GM12878 (cell line): ENCODE results near the gene CARMIL3. TPM values are rescaled to one million over a fixed set of nuclear protein-coding genes. Genes with fewer than 3 reads are reported as not detected.

ENCODE experiments used
- ATAC-seq: fragments of 200-7000 bp; cut with Tn5 transposase; 3 replicates; pipeline ENCODE4 v1.9.1; 2020; ENCODE audit warnings: mild to moderate bottlenecking, moderate library complexity
- BruUV-seq: library from RNA; stranded (reverse); fragments of 400-500 nt; replicated peaks from 2 replicates; lab custom pipeline; 2021; lab: Mats Ljungman, UMichigan
- CTCF ChIA-PET: fragments of 300-600 bp; sonication (Branson Sonifier 250); formaldehyde crosslinking; extraction: SDS; loops from one replicate; lab custom pipeline; 2021; ENCODE audit warnings: inconsistent platforms; lab: Yijun Ruan, JAX
- POLR2A ChIA-PET: fragments of 350-600 bp; formaldehyde crosslinking; extraction: SDS; loops from one replicate; lab custom pipeline; 2021; ENCODE audit warnings: inconsistent platforms; lab: Charles Lee
- RAD21 ChIA-PET: fragments of 300-600 bp; sonication (Branson Sonifier 250); formaldehyde crosslinking; loops from one replicate; lab custom pipeline; 2023; ENCODE audit warnings: antibody characterized with exemption; ENCODE audit not compliant: unreplicated experiment; lab: Charles Lee
- SMC1A ChIA-PET: fragments of 300-600 bp; sonication (Branson Sonifier 250); formaldehyde crosslinking; loops from one replicate; lab custom pipeline; 2023; ENCODE audit not compliant: unreplicated experiment, uncharacterized antibody; lab: Charles Lee
- DNase-seq: peaks from one replicate; pipeline ENCODE4 v3.0.0-alpha.2; 2011; ENCODE audit warnings: low read depth, low spot score
- FAIRE-seq: peaks from 3 replicates; lab custom pipeline; 2011; peaks lifted over from hg19 to GRCh38; lab: Jason Lieb, UNC
- H2AFZ ChIP-seq: 2 replicates; pipeline ENCODE4 v1.6.0; 2011; ENCODE audit warnings: low read depth, low read length, control low read depth; ENCODE audit not compliant: control insufficient read depth
- H3K27ac ChIP-seq: 2 replicates; pipeline ENCODE4 v1.5.1; 2011; ENCODE audit warnings: control low read depth; ENCODE audit not compliant: control insufficient read depth, insufficient read depth
- H3K27me3 ChIP-seq, 2 experiments: replicated peaks in 1 of 2; 2 replicates each; pipeline versions ENCODE4 v1.6.0 to v1.6.1; 2011; ENCODE audit warnings: low read length in 1 of 2; ENCODE audit not compliant: control insufficient read depth in 2 of 2, insufficient read depth in 2 of 2
- H3K36me3 ChIP-seq, 2 experiments: 2 replicates each; pipeline ENCODE4 v1.5.1; 2011; ENCODE audit warnings: low read length in 1 of 2; ENCODE audit not compliant: control insufficient read depth in 2 of 2, insufficient read depth in 2 of 2
- H3K4me1 ChIP-seq: 2 replicates; pipeline ENCODE4 v1.6.1; 2011; ENCODE audit warnings: mild to moderate bottlenecking, low read length, moderate library complexity, mixed read lengths; ENCODE audit not compliant: control insufficient read depth, insufficient read depth
- H3K4me2 ChIP-seq: 2 replicates; pipeline ENCODE4 v1.6.0; 2011; ENCODE audit warnings: control low read depth; ENCODE audit not compliant: control insufficient read depth, insufficient read depth
- H3K4me3 ChIP-seq: fragments of 200-600 bp; sonication (generic); 2 replicates; pipeline ENCODE4 v1.5.1; 2016
- H3K79me2 ChIP-seq: 2 replicates; pipeline ENCODE4 v1.6.0; 2011; ENCODE audit warnings: low read length; ENCODE audit not compliant: control insufficient read depth, insufficient read depth
- H3K9ac ChIP-seq: 2 replicates; pipeline ENCODE4 v1.8.0; 2011; ENCODE audit warnings: low read length, control low read depth, mixed read lengths; ENCODE audit not compliant: control insufficient read depth, insufficient read depth
- H3K9me3 ChIP-seq: replicated peaks from 3 replicates; pipeline ENCODE4 v1.5.1; 2011; ENCODE audit warnings: mild to moderate bottlenecking, low read length; ENCODE audit not compliant: control insufficient read depth, insufficient read depth
- H4K20me1 ChIP-seq: 2 replicates; pipeline ENCODE4 v1.6.0; 2011; ENCODE audit not compliant: control insufficient read depth, insufficient read depth
- NBN ChIP-seq: fragments of 450-650 bp; IDR thresholded peaks from 2 replicates; pipeline ENCODE4 v1.6.1; 2016
- NFXL1 ChIP-seq: fragments of 450-650 bp; IDR thresholded peaks from 2 replicates; pipeline ENCODE4 v1.6.1; 2017; ENCODE audit warnings: antibody characterized with exemption, mild to moderate bottlenecking, borderline replicate concordance
- NR2F1 ChIP-seq: fragments of 450-650 bp; conservative IDR thresholded peaks from 2 replicates; pipeline ENCODE4 v1.6.1; 2017; ENCODE audit warnings: mild to moderate bottlenecking
- NRF1 ChIP-seq: conservative IDR thresholded peaks from 2 replicates; pipeline ENCODE4 v1.6.1; 2011; ENCODE audit warnings: mild to moderate bottlenecking, low read depth, low read length, improper control_type of control experiment
- RUNX3 ChIP-seq: IDR thresholded peaks from 2 replicates; pipeline ENCODE4 v1.6.1; 2012; ENCODE audit warnings: low read length, inconsistent platforms
- WGBS: methylation state at CpG from one replicate; pipeline ENCODE4 v1.1.6; 2016; ENCODE audit warnings: low lambda C conversion rate; ENCODE audit not compliant: insufficient replicate concordance, insufficient coverage; ENCODE audit errors: missing lambda C conversion rate; 5-methylcytosine and 5-hydroxymethylcytosine counted together
- in situ Hi-C: fragments of 300-500 bp; cut with MboI; formaldehyde crosslinking; loops from 9 replicates; pipeline ENCODE4 v1.14.3; 2018; ENCODE audit warnings: mixed read lengths
- intact Hi-C: fragments of 100-400 bp; cut with micrococcal nuclease; formaldehyde crosslinking; loops from one replicate; pipeline ENCODE4 v1.14.2; 2022; ENCODE audit not compliant: unreplicated experiment
- polyA plus RNA-seq, 11 experiments: library from polyadenylated mRNA; depleted of rRNA in 4 of 11; unstranded in 6 of 11; stranded (reverse) in 5 of 11; fragments of >200 nt; fragmentation: Nextera tagmentation in 4 of 11; fragmentation: Illumina TruSeq in 1 of 11; extraction: Ambion mirVana in 4 of 11; extraction: Trizol in 1 of 11; gene quantifications; 1 replicate in 1 of 11; 2 replicates in 10 of 11; pipeline versions ENCODE4 v1.2.1 to v1.2.3, GENCODE V29; 2011 to 2016; ENCODE audit warnings: inconsistent platforms in 2 of 11, missing spikeins in 2 of 11, low read depth in 1 of 11
- total RNA-seq, 4 experiments: library from RNA; depleted of rRNA in 3 of 4; stranded (reverse); fragments of >200 nt in 3 of 4; fragmentation: Illumina TruSeq in 1 of 4; extraction: Trizol in 1 of 4; gene quantifications; 2 replicates each; pipeline versions ENCODE4 v1.2.1 to v1.2.3, GENCODE V29; 2013 to 2021
- TF ChIP-seq, protein P1 (sequence below): fragments of 150-350 bp; IDR thresholded peaks from 2 replicates; pipeline ENCODE4 v1.6.1; 2014; ENCODE audit warnings: mild to moderate bottlenecking, low read depth, low read length
- TF ChIP-seq, protein P2 (sequence below): fragments of 450-650 bp; IDR thresholded peaks from 2 replicates; pipeline ENCODE4 v1.6.1; 2018; ENCODE audit warnings: borderline replicate concordance, mild to moderate bottlenecking; ENCODE audit not compliant: partially characterized antibody

The CARMIL3 gene
- total and polyA plus RNA-seq, 10 of the 15 experiments (the other 5 are each of a cell fraction or from before 2014, with no cell fraction given), result 0.09 to 0.32 (median 0.25) TPM; not detected in 3

DNA sequence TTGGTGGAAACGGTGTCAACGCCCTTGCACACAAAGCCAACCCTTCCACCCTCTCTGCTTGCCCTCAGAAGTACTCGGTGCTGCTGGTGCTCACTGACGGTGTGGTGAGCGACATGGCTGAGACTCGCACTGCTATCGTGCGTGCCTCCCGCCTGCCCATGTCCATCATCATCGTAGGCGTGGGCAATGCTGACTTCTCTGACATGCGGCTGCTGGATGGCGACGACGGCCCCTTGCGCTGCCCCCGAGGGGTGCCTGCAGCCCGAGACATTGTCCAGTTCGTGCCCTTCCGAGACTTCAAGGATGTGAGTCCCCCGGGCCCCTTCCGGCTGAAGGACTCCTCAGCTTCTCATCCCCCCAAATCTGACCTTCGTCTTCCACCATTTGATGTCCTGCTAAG lies 25.3 kb downstream of the CARMIL3 start:
- Histone ChIP-seq H3K4me1 (peaks cover 28% of the 10 kb centered on the region), H3K9me3 (no peaks in the 10 kb centered on the region), H2AFZ (no peak overlapping the region), H3K9ac (no peak overlapping the region), H3K27me3 (no peaks in the 10 kb centered on the region), H3K4me3 (no peak overlapping the region), H3K36me3 (no peaks in the 10 kb centered on the region), H4K20me1 (no peaks in the 10 kb centered on the region), H3K4me2 (no peak overlapping the region), H3K79me2 (no peaks in the 10 kb centered on the region), H3K27ac (no peak overlapping the region)
- RAD21 ChIA-PET, result no interaction called here
- FAIRE-seq (no peak), ATAC-seq (no peak), DNase-seq (no peak)
- CTCF ChIA-PET, result interaction anchor here (0.7 to 6.1 kb wide), 2 partner anchors 13 to 516 kb away, joined by 3 to 33 read pairs; no protein-coding TSS in a partner anchor
- in situ Hi-C loops (no loop called here), intact Hi-C loops (no loop called here)
- SMC1A ChIA-PET, result interaction anchor here (1.3 kb wide), 1 partner anchor 19 kb away, joined by 3 read pairs; no protein-coding TSS in a partner anchor
- 82% methylated on average over 23 of the region's 23 CpGs for WGBS
- TF ChIP-seq, protein P1, sequence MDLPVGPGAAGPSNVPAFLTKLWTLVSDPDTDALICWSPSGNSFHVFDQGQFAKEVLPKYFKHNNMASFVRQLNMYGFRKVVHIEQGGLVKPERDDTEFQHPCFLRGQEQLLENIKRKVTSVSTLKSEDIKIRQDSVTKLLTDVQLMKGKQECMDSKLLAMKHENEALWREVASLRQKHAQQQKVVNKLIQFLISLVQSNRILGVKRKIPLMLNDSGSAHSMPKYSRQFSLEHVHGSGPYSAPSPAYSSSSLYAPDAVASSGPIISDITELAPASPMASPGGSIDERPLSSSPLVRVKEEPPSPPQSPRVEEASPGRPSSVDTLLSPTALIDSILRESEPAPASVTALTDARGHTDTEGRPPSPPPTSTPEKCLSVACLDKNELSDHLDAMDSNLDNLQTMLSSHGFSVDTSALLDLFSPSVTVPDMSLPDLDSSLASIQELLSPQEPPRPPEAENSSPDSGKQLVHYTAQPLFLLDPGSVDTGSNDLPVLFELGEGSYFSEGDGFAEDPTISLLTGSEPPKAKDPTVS, result no peak
- TF ChIP-seq NRF1 (no peak), NFXL1 (no peak), NR2F1 (no peak), NBN (no peak), RUNX3 (no peak)
- TF ChIP-seq, protein P2, sequence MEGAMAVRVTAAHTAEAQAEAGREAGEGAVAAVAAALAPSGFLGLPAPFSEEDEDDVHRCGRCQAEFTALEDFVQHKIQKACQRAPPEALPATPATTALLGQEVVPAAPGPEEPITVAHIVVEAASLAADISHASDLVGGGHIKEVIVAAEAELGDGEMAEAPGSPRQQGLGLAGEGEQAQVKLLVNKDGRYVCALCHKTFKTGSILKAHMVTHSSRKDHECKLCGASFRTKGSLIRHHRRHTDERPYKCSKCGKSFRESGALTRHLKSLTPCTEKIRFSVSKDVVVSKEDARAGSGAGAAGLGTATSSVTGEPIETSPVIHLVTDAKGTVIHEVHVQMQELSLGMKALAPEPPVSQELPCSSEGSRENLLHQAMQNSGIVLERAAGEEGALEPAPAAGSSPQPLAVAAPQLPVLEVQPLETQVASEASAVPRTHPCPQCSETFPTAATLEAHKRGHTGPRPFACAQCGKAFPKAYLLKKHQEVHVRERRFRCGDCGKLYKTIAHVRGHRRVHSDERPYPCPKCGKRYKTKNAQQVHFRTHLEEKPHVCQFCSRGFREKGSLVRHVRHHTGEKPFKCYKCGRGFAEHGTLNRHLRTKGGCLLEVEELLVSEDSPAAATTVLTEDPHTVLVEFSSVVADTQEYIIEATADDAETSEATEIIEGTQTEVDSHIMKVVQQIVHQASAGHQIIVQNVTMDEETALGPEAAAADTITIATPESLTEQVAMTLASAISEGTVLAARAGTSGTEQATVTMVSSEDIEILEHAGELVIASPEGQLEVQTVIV, result no peak
- TF ChIP-seq, all 136 proteins: peak for 0
- no TSS peak for BruUV-seq
- POLR2A ChIA-PET, result interaction anchor here (0.7 kb wide), 1 partner anchor 20 kb away, joined by 3 read pairs; no protein-coding TSS in a partner anchor
